Measurements from ENCODE around the gene TENM4.

GRCh38 chr11:79219186-79220045 lies 221.4 kb downstream of the TENM4 start:
- TF ChIP-seq PRDM1 (tag by site-specific recombination; IDR thresholded peaks at IDR 0.05) (no peak), ZNF776 (tag by site-specific recombination; IDR thresholded peaks at IDR 0.05; ENCODE audit: borderline replicate concordance) (no peak), CTCF (tag by site-specific recombination; IDR thresholded peaks at IDR 0.05) (no peak), ZFP3 (tag by site-specific recombination; IDR thresholded peaks at IDR 0.05; ENCODE audit: low read depth) (no peak), ZNF423 (tag by site-specific recombination; IDR thresholded peaks at IDR 0.05) (no peak), ZBTB7A (tag by site-specific recombination; IDR thresholded peaks at IDR 0.05; ENCODE audit: low read depth) (no peak), REST (tag by site-specific recombination; IDR thresholded peaks at IDR 0.05) (no peak), ZNF18 (tag by site-specific recombination; IDR thresholded peaks at IDR 0.05) (no peak), ZEB2 (tag by site-specific recombination; IDR thresholded peaks at IDR 0.05) (no peak), ZNF521 (tag by site-specific recombination; IDR thresholded peaks at IDR 0.05) (no peak)
